OCI-LY1 (cell line): ENCODE measurements around the gene VAMP5.

Experiments used
- EZH2 ChIP-seq: fragments of 200-600 bp; sonication (generic), shearing (Covaris generic); IDR thresholded peaks from 2 replicates; pipeline ENCODE4 v1.8.0; 2017; ENCODE audit warnings: borderline replicate concordance, mixed run types, mild to moderate bottlenecking, antibody characterized with exemption, low read length, moderate library complexity, mixed read lengths
- TF ChIP-seq, protein P1 (sequence below): fragments of 200-600 bp; sonication (generic), shearing (Covaris generic); IDR thresholded peaks from 2 replicates; pipeline ENCODE4 v1.5.1; 2017; ENCODE audit warnings: mild to moderate bottlenecking, antibody characterized with exemption, low read length, moderate library complexity, mixed read lengths

DNA sequence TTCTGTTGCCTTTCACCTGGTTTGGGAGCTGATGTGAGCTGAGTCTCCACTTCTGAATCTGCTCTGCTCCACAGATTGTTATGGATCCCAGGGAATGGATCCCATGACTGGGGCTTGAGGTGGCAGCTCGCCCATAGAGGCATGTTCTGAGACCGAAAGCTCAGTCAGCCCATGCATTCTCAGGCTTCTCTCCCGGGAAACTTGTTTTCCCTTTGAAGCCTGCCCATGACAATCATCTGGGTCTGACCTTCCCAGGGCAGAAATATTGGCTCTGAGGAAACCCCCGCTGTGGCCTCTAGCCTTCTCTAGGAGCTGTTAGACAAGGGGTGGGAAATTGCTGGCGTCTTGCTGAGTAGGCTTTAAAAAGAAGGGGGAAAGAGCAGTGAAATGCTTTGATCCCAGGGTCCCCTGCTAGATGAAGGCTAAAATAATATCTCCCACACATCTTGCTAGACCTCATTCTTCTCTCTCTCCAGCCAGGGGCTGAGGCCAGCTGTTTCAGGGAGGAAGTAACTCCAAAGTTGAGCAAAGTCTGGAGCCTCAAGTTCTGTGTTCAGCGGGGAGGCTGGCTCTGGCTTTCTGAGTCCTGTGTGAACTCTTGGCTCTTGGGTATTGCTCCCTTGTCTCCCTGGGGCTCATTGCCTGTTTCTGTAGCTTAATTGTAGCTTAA is 4.8 kb upstream of the VAMP5 start:
- TF ChIP-seq, protein P1, sequence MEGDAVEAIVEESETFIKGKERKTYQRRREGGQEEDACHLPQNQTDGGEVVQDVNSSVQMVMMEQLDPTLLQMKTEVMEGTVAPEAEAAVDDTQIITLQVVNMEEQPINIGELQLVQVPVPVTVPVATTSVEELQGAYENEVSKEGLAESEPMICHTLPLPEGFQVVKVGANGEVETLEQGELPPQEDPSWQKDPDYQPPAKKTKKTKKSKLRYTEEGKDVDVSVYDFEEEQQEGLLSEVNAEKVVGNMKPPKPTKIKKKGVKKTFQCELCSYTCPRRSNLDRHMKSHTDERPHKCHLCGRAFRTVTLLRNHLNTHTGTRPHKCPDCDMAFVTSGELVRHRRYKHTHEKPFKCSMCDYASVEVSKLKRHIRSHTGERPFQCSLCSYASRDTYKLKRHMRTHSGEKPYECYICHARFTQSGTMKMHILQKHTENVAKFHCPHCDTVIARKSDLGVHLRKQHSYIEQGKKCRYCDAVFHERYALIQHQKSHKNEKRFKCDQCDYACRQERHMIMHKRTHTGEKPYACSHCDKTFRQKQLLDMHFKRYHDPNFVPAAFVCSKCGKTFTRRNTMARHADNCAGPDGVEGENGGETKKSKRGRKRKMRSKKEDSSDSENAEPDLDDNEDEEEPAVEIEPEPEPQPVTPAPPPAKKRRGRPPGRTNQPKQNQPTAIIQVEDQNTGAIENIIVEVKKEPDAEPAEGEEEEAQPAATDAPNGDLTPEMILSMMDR: no peak
- no peak for TF ChIP-seq EZH2
